ENCODE data around the gene TMEM258.

Gene TMEM258

DNA sequence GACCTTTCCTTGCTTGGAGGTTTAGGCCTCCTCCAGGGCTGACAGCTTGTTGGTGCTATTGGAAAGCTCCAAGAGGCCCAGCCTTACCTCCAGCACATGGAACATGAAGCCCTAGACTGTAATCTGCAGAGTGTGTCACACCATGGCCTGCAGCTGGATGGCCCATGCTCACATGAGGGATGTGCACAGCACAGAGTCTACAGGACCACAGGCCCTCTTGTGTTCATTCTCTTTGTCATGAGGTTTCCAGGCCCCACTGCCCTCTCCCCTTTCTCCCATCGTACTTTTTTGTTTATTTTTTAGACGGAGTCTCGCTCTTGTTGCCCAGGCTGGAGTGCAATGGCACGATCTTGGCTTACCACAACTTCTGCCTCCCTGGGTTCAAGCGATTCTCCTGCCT is 14.4 kb upstream of the TMEM258 start:
- TF ChIP-seq FOXP2 (optimal IDR thresholded peaks at IDR 0.05; ENCODE audit: borderline replicate concordance, extremely low read depth, extremely low read length, insufficient read depth) (no peak), POLR2AphosphoS5 (IDR thresholded peaks at IDR 0.05; ENCODE audit: low read depth, low read length) (no peak), TAF1 (IDR thresholded peaks at IDR 0.05; ENCODE audit: borderline replicate concordance, insufficient read depth, low read length) (no peak), SIN3A (IDR thresholded peaks at IDR 0.05; ENCODE audit: borderline replicate concordance, insufficient read depth, low read length) (no peak)
- TF ChIP-seq, protein P1, sequence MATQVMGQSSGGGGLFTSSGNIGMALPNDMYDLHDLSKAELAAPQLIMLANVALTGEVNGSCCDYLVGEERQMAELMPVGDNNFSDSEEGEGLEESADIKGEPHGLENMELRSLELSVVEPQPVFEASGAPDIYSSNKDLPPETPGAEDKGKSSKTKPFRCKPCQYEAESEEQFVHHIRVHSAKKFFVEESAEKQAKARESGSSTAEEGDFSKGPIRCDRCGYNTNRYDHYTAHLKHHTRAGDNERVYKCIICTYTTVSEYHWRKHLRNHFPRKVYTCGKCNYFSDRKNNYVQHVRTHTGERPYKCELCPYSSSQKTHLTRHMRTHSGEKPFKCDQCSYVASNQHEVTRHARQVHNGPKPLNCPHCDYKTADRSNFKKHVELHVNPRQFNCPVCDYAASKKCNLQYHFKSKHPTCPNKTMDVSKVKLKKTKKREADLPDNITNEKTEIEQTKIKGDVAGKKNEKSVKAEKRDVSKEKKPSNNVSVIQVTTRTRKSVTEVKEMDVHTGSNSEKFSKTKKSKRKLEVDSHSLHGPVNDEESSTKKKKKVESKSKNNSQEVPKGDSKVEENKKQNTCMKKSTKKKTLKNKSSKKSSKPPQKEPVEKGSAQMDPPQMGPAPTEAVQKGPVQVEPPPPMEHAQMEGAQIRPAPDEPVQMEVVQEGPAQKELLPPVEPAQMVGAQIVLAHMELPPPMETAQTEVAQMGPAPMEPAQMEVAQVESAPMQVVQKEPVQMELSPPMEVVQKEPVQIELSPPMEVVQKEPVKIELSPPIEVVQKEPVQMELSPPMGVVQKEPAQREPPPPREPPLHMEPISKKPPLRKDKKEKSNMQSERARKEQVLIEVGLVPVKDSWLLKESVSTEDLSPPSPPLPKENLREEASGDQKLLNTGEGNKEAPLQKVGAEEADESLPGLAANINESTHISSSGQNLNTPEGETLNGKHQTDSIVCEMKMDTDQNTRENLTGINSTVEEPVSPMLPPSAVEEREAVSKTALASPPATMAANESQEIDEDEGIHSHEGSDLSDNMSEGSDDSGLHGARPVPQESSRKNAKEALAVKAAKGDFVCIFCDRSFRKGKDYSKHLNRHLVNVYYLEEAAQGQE (IDR thresholded peaks at IDR 0.05; ENCODE audit: insufficient read depth in 1 of 2, low read depth in 2 of 2, low read length in 2 of 2) = no peak

DNA sequence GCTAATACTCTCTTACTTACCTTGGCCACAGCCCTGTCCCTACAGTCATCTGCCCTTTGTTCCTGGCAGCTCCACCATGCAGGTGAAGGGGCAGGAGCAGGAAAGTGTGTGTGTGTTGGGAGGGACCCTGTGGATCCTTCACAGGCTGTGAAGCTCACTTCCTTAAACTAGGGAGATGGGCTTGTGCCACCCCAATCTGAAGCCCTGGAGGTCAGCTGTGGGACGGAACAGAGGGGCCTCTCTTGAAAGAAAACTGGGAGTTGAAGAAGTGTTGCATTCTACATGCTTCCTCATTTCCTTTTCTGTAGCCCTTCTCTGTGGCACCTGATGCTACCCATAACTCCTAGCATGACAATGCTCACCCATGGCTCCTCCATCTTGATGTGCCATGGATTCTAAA is 12.7 kb upstream of the TMEM258 start:
- TF ChIP-seq POLR2AphosphoS5 (IDR thresholded peaks at IDR 0.05; ENCODE audit: low read depth, low read length) (no peak), SIN3A (IDR thresholded peaks at IDR 0.05; ENCODE audit: borderline replicate concordance, insufficient read depth, low read length) (no peak), FOXP2 (optimal IDR thresholded peaks at IDR 0.05; ENCODE audit: borderline replicate concordance, extremely low read depth, extremely low read length, insufficient read depth) (no peak)

DNA sequence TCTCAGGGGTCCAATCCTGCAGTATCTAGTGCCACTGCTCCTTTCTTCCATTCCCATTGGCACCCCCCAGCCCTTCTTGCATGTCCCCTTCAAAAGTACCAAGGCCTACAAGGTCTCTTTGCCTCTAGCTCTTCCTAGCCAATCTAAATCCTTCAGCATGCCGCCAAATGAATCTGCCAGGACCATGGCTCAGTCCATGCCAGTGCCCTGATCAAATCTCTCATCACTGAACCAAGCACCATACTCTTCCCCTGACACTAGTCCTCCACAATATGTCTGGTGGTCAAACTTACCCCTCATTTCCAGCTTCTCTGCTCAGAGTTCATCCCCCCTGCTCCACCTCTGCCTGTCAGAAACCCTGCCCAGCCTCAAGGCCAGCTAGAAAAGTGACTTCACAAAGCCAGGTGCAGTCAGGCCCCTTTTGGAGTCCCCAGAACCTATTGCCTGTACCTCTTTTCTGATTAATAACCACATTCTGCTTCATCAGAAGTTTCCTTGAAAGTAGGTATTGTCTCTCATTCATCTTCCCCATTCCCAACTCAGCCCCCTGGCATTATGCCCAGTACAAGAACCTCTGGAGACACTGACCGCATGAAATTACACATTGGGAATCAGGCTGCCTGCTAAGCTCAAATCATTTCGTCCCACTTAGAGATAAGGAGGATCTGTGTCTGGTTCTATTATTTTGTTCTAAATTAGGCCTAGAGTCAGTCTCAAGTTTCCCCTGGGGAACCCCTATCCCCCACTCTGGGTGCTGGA is 11.7 kb upstream of the TMEM258 start:
- no peak for TF ChIP-seq TAF1 (IDR thresholded peaks at IDR 0.05; ENCODE audit: borderline replicate concordance, insufficient read depth, low read length)
- TF ChIP-seq POLR2AphosphoS5 (IDR thresholded peaks at IDR 0.05; ENCODE audit: low read depth, low read length) = no peak
- no peak for TF ChIP-seq FOXP2 (optimal IDR thresholded peaks at IDR 0.05; ENCODE audit: borderline replicate concordance, extremely low read depth, extremely low read length, insufficient read depth)
- TF ChIP-seq SIN3A (IDR thresholded peaks at IDR 0.05; ENCODE audit: borderline replicate concordance, insufficient read depth, low read length) = no peak
- TF ChIP-seq, protein P1 (IDR thresholded peaks at IDR 0.05; ENCODE audit: insufficient read depth in 1 of 2, low read depth in 2 of 2, low read length in 2 of 2) = no peak

DNA sequence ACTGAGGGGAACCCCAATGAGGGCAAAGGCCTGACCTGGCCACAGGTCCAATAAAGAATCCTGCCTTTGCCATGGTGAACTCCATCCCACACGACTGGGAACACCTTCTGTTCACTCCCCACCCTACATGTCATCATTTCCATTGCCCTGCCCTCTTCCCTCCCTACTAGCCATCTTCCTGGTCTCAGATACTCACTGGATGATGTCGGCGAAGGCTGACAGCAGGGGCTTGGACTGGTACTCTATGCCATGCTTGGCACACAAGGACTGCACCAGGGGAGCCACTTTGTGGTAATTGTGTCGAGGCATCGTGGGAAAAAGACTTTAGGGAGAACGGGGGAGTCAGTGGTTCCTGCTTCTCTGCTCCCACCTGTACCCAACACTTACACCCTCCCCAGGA is 10.2 kb upstream of the TMEM258 start:
- TF ChIP-seq POLR2AphosphoS5 (IDR thresholded peaks at IDR 0.05; ENCODE audit: low read depth, low read length) (no peak), FOXP2 (optimal IDR thresholded peaks at IDR 0.05; ENCODE audit: borderline replicate concordance, extremely low read depth, extremely low read length, insufficient read depth) (no peak), SIN3A (IDR thresholded peaks at IDR 0.05; ENCODE audit: borderline replicate concordance, insufficient read depth, low read length) (no peak), TAF1 (IDR thresholded peaks at IDR 0.05; ENCODE audit: borderline replicate concordance, insufficient read depth, low read length) (no peak)
- TF ChIP-seq, protein P1 (IDR thresholded peaks at IDR 0.05; ENCODE audit: insufficient read depth in 1 of 2, low read depth in 2 of 2, low read length in 2 of 2) = no peak

DNA sequence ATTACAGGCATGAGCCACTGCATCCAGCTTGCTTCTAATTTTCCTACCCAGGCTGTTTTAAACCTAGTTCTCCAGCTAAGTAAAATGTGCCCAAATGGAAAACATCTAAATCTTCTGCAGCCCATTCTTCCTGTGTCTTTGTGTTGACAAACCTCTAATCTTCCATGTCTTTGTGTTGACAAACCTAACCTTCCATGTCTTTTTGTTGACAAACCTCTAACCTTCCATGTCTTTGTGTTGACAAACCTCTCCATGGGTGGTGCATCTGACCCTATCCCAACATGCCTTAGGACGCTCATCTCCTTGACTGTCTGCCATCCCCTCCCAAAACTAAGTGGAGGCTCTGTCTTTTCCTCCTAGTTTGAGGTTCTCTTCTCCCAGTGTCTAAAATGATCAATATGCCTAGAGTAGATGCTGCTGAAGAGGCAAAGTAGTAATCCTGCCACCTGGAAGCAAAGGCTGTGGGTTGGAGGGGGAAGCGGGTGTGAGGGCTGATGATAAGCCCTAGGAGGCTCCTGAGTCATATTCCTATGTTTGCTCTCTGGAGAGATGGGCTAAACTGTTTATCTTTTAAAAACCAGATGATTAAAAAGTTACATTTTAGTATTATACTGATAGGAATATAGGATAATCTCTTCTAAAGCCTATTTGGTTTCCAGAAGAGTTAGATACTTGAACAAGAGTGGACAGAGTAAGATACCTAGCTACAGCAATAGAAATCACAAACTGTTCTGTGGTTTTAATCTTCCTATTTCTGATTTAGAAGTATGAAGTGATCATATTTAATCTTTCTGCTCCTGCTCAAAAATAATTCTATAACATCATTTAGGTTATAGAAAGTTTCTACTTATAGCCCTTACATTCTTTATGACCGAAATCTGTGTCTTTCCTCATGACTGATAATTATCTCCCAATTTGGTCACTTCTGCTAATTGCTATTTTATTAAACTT is 8.2 kb upstream of the TMEM258 start:
- no peak for TF ChIP-seq POLR2AphosphoS5 (IDR thresholded peaks at IDR 0.05; ENCODE audit: low read depth, low read length)
- no peak for TF ChIP-seq TAF1 (IDR thresholded peaks at IDR 0.05; ENCODE audit: borderline replicate concordance, insufficient read depth, low read length)
- no peak for TF ChIP-seq SIN3A (IDR thresholded peaks at IDR 0.05; ENCODE audit: borderline replicate concordance, insufficient read depth, low read length)
- TF ChIP-seq FOXP2 (optimal IDR thresholded peaks at IDR 0.05; ENCODE audit: borderline replicate concordance, extremely low read depth, extremely low read length, insufficient read depth) = no peak
- TF ChIP-seq, protein P1 (IDR thresholded peaks at IDR 0.05; ENCODE audit: insufficient read depth in 1 of 2, low read depth in 2 of 2, low read length in 2 of 2) = no peak

Data from PFSK-1 (cell line).